CD4-positive, alpha-beta T cell (primary cell): ENCODE data around the gene ZNF585A. TPM values are rescaled to one million over a fixed set of nuclear protein-coding genes. Genes with fewer than 3 reads are reported as not detected.

Experiments used
- ATAC-seq: fragments of 200-7000 bp; cut with Tn5 transposase; one replicate; pipeline ENCODE4 v1.10.0; 2022; ENCODE audit warnings: mild to moderate bottlenecking; ENCODE audit not compliant: poor library complexity
- CTCF ChIA-PET: fragments of 350-600 bp; sonication (Branson Sonifier 250); formaldehyde crosslinking; loops from one replicate; lab custom pipeline; 2021; ENCODE audit warnings: antibody characterized with exemption, inconsistent platforms; lab: Charles Lee
- POLR2A ChIA-PET: fragments of 350-600 bp; sonication (Branson Sonifier 250); formaldehyde crosslinking; loops from one replicate; lab custom pipeline; 2021; ENCODE audit warnings: antibody characterized with exemption, inconsistent platforms; lab: Charles Lee
- DNase-seq, 14 experiments: peaks; one replicate each; pipeline ENCODE4 v3.0.0-alpha.2; 2013 to 2020; ENCODE audit warnings: mixed read lengths in 2 of 14
- H3K27ac ChIP-seq, 2 donors: one replicate each; pipeline versions ENCODE4 v1.5.1 to v1.7.0; 2013; ENCODE audit warnings: low read length in 2 of 2, low read depth in 1 of 2, mild to moderate bottlenecking in 1 of 2
- H3K27me3 ChIP-seq, 2 experiments: 1 replicate in 1 of 2; 2 replicates in 1 of 2; pipeline versions ENCODE4 v1.6.1 to v1.7.0; 2013; ENCODE audit warnings: low read length in 2 of 2, control low read depth in 1 of 2, mild to moderate bottlenecking in 1 of 2, moderate library complexity in 1 of 2; ENCODE audit not compliant: insufficient read depth in 2 of 2, control insufficient read depth in 1 of 2
- H3K36me3 ChIP-seq: one replicate; pipeline ENCODE4 v1.6.1; 2013; ENCODE audit warnings: low read length, control low read depth; ENCODE audit not compliant: insufficient read depth
- H3K4me1 ChIP-seq: one replicate; pipeline ENCODE4 v1.6.1; 2013; ENCODE audit warnings: low read length, control low read depth; ENCODE audit not compliant: insufficient read depth
- H3K4me3 ChIP-seq: one replicate; pipeline ENCODE4 v1.5.1; 2013; ENCODE audit warnings: mild to moderate bottlenecking, low read length, moderate library complexity
- H3K9me3 ChIP-seq, 2 experiments: 1 replicate in 1 of 2; 2 replicates in 1 of 2; pipeline versions ENCODE4 v1.6.1 to v1.7.0; 2013; ENCODE audit warnings: low read length in 2 of 2, mild to moderate bottlenecking in 2 of 2, control low read depth in 1 of 2, moderate library complexity in 1 of 2; ENCODE audit not compliant: control insufficient read depth in 1 of 2, insufficient read depth in 1 of 2
- H3K27ac Mint-ChIP-seq: one replicate; pipeline ENCODE4 v1.8.0; 2020; ENCODE audit warnings: mixed read lengths
- H3K27me3 Mint-ChIP-seq: one replicate; pipeline ENCODE4 v1.8.0; 2021; ENCODE audit warnings: mixed read lengths
- H3K36me3 Mint-ChIP-seq: one replicate; pipeline ENCODE4 v1.8.0; 2021; ENCODE audit warnings: low read depth, mixed read lengths
- H3K4me1 Mint-ChIP-seq: one replicate; pipeline ENCODE4 v1.8.0; 2021; ENCODE audit warnings: low read depth, mixed read lengths
- H3K4me3 Mint-ChIP-seq: one replicate; pipeline ENCODE4 v1.8.0; 2020; ENCODE audit warnings: mild to moderate bottlenecking, mixed read lengths
- H3K9me3 Mint-ChIP-seq: one replicate; pipeline ENCODE4 v1.8.0; 2020; ENCODE audit warnings: mixed read lengths
- CTCF ChIP-seq: fragments of 200-600 bp; IDR thresholded peaks from one replicate; pipeline ENCODE4 v1.8.0; 2022; ENCODE audit warnings: antibody characterized with exemption, mild to moderate bottlenecking
- intact Hi-C, 2 experiments: fragments of 100-400 bp; cut with DNase I in 1 of 2; cut with micrococcal nuclease in 1 of 2; formaldehyde crosslinking; loops; one replicate each; pipeline versions ENCODE4 v1.15.1 to v1.9.0; 2023 to 2025; cut with DNase I, micrococcal nuclease
- total RNA-seq, 174 experiments: library from RNA in 2 of 174; stranded (reverse) in 2 of 174; gene quantifications; one replicate each; pipeline ENCODE4 v1.2.3 and lab custom pipeline; 2021 to 2026

Gene ZNF585A
- total RNA-seq, 2 experiments from 2014 or later, result 4.5 to 4.6 TPM

DNA sequence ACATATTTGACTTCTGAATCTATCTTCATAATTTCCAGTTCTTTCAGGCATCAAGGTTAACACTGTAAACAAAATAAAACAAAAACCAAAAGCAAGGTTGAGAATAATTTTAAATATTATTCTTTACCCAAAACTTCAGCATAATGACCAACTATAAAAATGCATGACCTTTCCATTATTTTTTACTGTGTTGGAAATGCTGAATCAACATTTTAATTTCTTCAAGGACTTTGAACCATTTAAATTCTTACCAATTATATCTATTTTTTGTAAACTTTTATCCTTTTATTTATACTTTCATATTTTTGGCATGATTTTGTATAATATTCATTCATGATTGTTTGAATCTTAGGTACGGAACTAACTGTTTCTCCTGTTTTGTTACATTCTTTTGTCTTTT lies 6.9 kb downstream of the ZNF585A start:
- ATAC-seq (no peak), DNase-seq (no peak)
- Mint-ChIP-seq H3K9me3 (peaks cover 18% of the 10 kb centered on the region), H3K27me3 (no peaks in the 10 kb centered on the region), H3K27ac (no peak overlapping the region), H3K4me3 (no peak overlapping the region), H3K36me3 (peaks cover 100% of the 10 kb centered on the region), H3K4me1 (no peaks in the 10 kb centered on the region)
- no peak for TF ChIP-seq CTCF
- H3K27me3 ChIP-seq, result no peaks in the 10 kb centered on the region
- ChIA-PET CTCF (interaction anchor here (0.7 kb wide), 1 partner anchor 11 kb away, joined by 4 read pairs; no protein-coding TSS in a partner anchor), POLR2A (no interaction called here)
- peaks cover 46% of the 10 kb centered on the region for H3K36me3 ChIP-seq
- no peak overlapping the region for H3K27ac ChIP-seq
- no peak overlapping the region for H3K4me3 ChIP-seq
- no peaks in the 10 kb centered on the region for H3K4me1 ChIP-seq
- H3K9me3 ChIP-seq, result peaks cover 57 to 85% of the 10 kb centered on the region in 2 experiments
- intact Hi-C loops, result no loop called here

DNA sequence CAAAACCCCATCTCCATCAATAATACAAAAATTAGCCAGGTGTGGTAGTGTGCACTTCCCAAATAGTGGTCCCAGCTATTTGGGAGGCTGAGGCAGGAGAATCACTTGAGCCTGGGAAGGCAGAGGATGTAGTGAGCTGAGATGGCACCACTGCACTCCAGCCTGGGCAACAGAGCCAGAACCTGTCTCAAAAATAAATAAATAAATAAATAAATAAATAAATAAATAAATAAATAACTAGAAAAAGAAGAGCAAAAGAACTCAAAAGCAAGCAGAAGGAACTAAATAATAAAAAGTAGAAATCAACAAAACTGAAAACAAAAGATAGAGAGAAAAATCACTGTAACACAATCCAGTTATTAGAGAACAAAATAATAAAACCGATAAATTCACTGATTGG lies 12.3 kb downstream of the ZNF585A start:
- ATAC-seq (no peak), DNase-seq (no peak)
- Mint-ChIP-seq H3K27ac (no peak overlapping the region), H3K4me3 (no peak overlapping the region), H3K27me3 (no peaks in the 10 kb centered on the region), H3K9me3 (peaks cover 18% of the 10 kb centered on the region), H3K4me1 (no peaks in the 10 kb centered on the region), H3K36me3 (peaks cover 100% of the 10 kb centered on the region)
- Histone ChIP-seq H3K9me3 (peaks cover 54 to 86% of the 10 kb centered on the region in 2 experiments), H3K36me3 (peaks cover 40% of the 10 kb centered on the region), H3K4me1 (no peaks in the 10 kb centered on the region), H3K27ac (no peak overlapping the region), H3K4me3 (no peak overlapping the region), H3K27me3 (no peaks in the 10 kb centered on the region)
- ChIA-PET POLR2A (no interaction called here), CTCF (interaction anchor here (0.6 kb wide), 1 partner anchor 483 kb away, joined by 4 read pairs; no protein-coding TSS in a partner anchor)
- TF ChIP-seq CTCF, result no peak
- intact Hi-C loops, result no loop called here

DNA sequence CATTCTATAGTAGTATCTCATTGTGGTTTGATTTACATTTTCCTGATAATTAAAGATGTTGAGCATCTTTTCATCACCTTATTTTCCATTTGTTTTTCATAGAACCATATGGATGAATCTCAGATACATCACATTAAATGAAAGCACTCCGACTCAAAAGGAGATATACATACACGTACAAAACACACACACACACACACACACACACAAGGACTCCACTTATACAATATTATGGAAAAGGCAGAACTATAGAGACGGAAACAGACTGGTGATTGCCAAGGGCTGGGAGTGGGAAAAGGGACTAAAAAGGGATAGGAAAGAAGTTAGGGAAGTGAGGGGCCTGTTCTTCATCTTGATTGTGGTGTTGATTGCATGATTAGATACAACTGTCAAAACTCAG lies 24.3 kb downstream of the ZNF585A start:
- ATAC-seq (no peak), DNase-seq (no peak)
- Mint-ChIP-seq H3K27ac (no peak overlapping the region), H3K4me1 (no peaks in the 10 kb centered on the region), H3K9me3 (peaks cover 32% of the 10 kb centered on the region), H3K4me3 (no peak overlapping the region), H3K27me3 (no peaks in the 10 kb centered on the region), H3K36me3 (peaks cover 90% of the 10 kb centered on the region)
- no peak for TF ChIP-seq CTCF
- ChIA-PET POLR2A (no interaction called here), CTCF (no interaction called here)
- peaks cover 6% of the 10 kb centered on the region for H3K36me3 ChIP-seq
- no peaks in the 10 kb centered on the region for H3K27me3 ChIP-seq
- H3K9me3 ChIP-seq, result peaks cover 31 to 88% of the 10 kb centered on the region in 2 experiments
- H3K4me1 ChIP-seq, result no peaks in the 10 kb centered on the region
- H3K27ac ChIP-seq, result no peak overlapping the region
- H3K4me3 ChIP-seq, result no peak overlapping the region
- intact Hi-C loops, result no loop called here
